ENCODE results near the gene AP4B1. TPM values are rescaled to one million over a fixed set of nuclear protein-coding genes. Genes with fewer than 3 reads are reported as not detected.
A peak's percentile ranks its signal among the peaks of the same experiment; 100 is the strongest.

Gene AP4B1
- total and polyA plus RNA-seq, 9 of the 15 experiments (the other 6 are each of a cell fraction or from before 2014, with no cell fraction given): 15.8 to 36.5 (median 24.6) TPM

GRCh38 chr1:113928187-113928930, 23.8 kb upstream of the AP4B1 start (continued):
- TF ChIP-seq E4F1 (CRISPR knock-in tag; IDR thresholded peaks at IDR 0.05; ENCODE audit: borderline replicate concordance) (no peak), FOXA3 (CRISPR knock-in tag; conservative IDR thresholded peaks at IDR 0.05 in 1 of 2, IDR thresholded peaks at IDR 0.05 in 1 of 2) (peak in 1 of 2 experiments; percentile 61; a peak in 2 of 4 replicates), NFYB (IDR thresholded peaks at IDR 0.05; ENCODE audit: extremely low read depth, insufficient read length) (no peak), BRF1 (IDR thresholded peaks at IDR 0.05; ENCODE audit: borderline replicate concordance, extremely low read depth, insufficient read length) (no peak), U2AF2 (optimal IDR thresholded peaks at IDR 0.05; ENCODE audit: low read depth, low read length) (no peak), HINFP (tag; conservative IDR thresholded peaks at IDR 0.05; ENCODE audit: low read depth) (no peak), ZFP30 (CRISPR knock-in tag; IDR thresholded peaks at IDR 0.05; ENCODE audit: borderline replicate concordance) (0 out of 2 replicates have a peak, but pooled peaks have one; percentile 40), ZNF764 (CRISPR knock-in tag; IDR thresholded peaks at IDR 0.05; ENCODE audit: low read depth) (0 out of 2 replicates have a peak, but pooled peaks have one; percentile 40), ELF1 (tag; IDR thresholded peaks at IDR 0.05) (no peak)
- TF ChIP-seq, protein P1, sequence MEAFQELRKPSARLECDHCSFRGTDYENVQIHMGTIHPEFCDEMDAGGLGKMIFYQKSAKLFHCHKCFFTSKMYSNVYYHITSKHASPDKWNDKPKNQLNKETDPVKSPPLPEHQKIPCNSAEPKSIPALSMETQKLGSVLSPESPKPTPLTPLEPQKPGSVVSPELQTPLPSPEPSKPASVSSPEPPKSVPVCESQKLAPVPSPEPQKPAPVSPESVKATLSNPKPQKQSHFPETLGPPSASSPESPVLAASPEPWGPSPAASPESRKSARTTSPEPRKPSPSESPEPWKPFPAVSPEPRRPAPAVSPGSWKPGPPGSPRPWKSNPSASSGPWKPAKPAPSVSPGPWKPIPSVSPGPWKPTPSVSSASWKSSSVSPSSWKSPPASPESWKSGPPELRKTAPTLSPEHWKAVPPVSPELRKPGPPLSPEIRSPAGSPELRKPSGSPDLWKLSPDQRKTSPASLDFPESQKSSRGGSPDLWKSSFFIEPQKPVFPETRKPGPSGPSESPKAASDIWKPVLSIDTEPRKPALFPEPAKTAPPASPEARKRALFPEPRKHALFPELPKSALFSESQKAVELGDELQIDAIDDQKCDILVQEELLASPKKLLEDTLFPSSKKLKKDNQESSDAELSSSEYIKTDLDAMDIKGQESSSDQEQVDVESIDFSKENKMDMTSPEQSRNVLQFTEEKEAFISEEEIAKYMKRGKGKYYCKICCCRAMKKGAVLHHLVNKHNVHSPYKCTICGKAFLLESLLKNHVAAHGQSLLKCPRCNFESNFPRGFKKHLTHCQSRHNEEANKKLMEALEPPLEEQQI (IDR thresholded peaks at IDR 0.05): no peak
- TF ChIP-seq, protein P2, sequence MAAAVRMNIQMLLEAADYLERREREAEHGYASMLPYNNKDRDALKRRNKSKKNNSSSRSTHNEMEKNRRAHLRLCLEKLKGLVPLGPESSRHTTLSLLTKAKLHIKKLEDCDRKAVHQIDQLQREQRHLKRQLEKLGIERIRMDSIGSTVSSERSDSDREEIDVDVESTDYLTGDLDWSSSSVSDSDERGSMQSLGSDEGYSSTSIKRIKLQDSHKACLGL (CRISPR knock-in tag; IDR thresholded peaks at IDR 0.05; ENCODE audit: borderline replicate concordance, poor library complexity, severe bottlenecking): no peak
- TF ChIP-seq, protein P3, sequence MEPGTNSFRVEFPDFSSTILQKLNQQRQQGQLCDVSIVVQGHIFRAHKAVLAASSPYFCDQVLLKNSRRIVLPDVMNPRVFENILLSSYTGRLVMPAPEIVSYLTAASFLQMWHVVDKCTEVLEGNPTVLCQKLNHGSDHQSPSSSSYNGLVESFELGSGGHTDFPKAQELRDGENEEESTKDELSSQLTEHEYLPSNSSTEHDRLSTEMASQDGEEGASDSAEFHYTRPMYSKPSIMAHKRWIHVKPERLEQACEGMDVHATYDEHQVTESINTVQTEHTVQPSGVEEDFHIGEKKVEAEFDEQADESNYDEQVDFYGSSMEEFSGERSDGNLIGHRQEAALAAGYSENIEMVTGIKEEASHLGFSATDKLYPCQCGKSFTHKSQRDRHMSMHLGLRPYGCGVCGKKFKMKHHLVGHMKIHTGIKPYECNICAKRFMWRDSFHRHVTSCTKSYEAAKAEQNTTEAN (CRISPR knock-in tag; IDR thresholded peaks at IDR 0.05): no peak
- TF ChIP-seq, protein P4, sequence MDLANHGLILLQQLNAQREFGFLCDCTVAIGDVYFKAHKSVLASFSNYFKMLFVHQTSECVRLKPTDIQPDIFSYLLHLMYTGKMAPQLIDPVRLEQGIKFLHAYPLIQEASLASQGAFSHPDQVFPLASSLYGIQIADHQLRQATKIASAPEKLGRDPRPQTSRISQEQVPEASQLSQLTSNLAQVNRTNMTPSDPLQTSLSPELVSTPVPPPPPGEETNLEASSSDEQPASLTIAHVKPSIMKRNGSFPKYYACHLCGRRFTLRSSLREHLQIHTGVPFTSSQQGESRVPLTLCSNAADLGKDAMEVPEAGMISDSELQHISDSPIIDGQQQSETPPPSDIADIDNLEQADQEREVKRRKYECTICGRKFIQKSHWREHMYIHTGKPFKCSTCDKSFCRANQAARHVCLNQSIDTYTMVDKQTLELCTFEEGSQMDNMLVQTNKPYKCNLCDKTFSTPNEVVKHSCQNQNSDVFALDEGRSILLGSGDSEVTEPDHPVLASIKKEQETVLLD (IDR thresholded peaks at IDR 0.05): no peak
- TF ChIP-seq, protein P5, sequence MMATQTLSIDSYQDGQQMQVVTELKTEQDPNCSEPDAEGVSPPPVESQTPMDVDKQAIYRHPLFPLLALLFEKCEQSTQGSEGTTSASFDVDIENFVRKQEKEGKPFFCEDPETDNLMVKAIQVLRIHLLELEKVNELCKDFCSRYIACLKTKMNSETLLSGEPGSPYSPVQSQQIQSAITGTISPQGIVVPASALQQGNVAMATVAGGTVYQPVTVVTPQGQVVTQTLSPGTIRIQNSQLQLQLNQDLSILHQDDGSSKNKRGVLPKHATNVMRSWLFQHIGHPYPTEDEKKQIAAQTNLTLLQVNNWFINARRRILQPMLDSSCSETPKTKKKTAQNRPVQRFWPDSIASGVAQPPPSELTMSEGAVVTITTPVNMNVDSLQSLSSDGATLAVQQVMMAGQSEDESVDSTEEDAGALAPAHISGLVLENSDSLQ (IDR thresholded peaks at IDR 0.05): peak; percentile 72

Data from K562 (cell line).